GM19043 (cell line): Measurements from ENCODE around the gene SDHAF2.
"Not testable (repeated sequence)": the region's sequence is repeated elsewhere in the genome, so short reads cannot be mapped to it uniquely, and the experiment has no call there.

Experiments used
- ATAC-seq: cut with Tn5 transposase; IDR thresholded peaks from one replicate; pipeline ENCODE4 v1.9.1; 2021; ENCODE audit warnings: low read depth; ENCODE audit not compliant: unreplicated experiment

Gene SDHAF2

GRCh38 chr11:61474013-61474643, 44.2 kb downstream of the SDHAF2 start:
- ATAC-seq: no peak

DNA sequence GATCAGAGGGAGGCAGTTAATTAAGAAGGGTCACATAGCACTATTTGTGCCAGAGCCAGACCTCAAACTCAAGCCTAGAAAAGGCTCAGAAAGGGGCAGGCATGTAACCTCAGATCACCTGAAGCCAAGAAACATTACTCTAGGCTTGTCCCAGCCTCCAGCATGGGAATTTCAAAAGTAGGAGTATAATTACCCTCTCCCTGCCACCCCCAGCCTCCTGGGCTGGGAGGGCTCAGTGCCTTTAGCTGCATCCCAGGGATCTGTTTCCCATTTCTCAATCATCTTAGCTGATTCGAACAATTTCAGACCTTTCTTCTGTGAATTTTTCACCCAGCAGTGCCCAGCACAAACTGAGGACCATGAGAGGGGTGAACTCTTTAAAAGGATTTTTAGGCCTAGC, 45.5 kb downstream of the SDHAF2 start:
- no peak for ATAC-seq

DNA sequence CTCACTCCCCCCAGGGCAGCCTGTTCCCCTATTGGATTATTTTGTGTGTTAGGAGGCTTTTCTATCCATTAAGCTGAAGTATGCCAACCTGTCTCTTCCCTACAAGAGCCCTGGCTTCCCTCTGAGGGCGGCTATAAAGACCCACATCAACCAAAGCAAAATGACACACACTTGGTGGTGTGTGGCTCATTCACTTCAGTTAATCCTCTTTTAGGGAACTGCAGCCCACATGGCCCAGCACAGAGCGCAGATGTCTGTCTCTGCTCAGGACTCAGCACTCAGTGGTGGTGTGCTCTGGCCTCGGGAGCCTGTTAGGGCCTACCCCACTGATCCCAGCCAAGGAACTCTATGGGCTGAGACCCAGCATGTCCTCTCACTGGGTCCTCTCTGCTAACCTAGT, 46.4 kb downstream of the SDHAF2 start:
- ATAC-seq: no peak

- no peak for ATAC-seq
Measured at GRCh38 chr11:61477126-61477525, 47.2 kb downstream of the SDHAF2 start.

- ATAC-seq: no peak
Measured at GRCh38 chr11:61477727-61478148, 47.8 kb downstream of the SDHAF2 start.

DNA sequence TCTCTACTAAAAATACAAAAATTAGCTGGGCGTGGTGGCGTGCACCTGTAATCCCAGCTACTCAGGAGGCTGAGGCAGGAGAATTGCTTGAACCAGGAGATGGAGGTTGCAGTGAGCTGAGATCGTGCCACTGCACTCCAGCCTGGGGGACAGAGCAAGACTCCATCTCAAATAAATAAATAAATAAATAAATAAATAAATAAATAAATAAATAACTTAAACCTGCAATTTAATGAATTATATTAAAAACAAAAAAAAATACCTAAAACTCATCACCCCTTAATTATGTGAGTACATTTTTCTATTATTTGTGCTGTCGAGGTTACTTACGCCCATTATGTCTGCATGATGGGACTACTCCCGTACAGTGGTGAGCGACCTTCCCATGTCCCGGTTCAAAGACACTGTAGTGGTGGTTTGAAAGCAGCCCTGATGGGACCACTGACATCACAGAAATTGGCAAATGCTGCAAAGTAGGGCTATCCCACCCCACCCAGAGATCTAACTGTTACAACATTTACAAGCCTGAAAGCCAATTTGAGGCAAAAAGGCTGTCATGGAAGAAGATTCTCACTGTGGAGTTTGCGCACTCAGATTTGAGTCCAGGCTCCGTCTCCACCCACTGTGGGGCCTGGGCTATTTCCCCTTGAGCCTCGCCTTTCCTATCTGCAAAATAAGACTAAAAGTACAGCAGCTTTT, 49.6 kb downstream of the SDHAF2 start:
- ATAC-seq: not testable (repeated sequence)

DNA sequence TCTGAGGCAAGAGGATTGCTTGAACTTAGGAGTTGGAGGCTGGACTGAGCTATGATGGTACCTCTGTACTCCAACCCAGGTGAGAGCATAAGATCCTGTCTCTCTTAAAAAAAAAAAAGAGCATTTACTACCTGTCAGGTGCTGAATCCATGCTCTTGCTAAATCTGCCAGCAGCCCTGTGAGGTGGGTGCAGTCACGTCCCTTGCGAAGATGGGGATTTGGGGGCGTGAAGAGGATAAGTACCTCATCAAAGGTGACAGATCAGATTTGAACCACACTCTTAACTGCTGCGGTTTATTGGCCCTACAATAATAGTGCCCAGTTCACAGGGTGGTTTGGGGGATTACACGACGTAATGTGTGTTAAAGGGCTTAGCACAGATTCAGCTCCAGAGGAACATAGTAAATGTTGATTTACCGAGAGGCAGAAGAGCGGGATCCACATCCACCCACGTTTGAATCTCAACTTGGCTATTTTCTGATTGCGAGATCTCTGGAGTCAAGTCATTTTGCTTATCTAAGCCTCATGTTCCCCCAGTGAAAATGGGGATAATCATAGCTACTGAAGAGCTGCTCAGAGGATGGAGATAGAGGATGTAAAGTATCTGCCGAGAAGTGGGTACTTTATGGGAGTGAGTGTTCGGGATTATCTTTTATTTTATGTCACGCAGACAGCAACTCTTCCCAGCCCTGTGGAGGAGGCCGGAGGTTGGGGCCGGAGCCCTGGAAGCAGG, 50.5 kb downstream of the SDHAF2 start:
- no peak for ATAC-seq

DNA sequence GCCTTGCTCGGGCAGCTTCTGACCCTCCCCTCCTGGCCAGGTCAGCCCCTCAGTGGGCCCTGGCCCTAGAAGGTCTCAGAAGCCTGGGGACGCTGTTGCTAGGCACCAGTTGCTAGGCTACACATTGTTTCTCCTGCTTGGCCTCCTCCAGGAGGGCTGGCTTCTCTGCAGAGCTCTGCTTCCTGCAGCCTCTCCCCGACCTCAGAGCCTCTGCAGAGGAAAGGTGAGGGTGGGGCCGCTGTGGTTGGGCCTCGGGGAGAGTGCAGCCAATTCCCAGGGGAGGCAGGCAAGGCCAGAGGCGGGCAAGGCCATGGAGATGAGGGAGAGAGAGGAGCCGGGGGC, 51.0 kb downstream of the SDHAF2 start:
- ATAC-seq: no peak

GRCh38 chr11:61481806-61482205, 51.9 kb downstream of the SDHAF2 start:
- no peak for ATAC-seq

- ATAC-seq: no peak
Measured at GRCh38 chr11:61482513-61482912, 52.6 kb downstream of the SDHAF2 start.

DNA sequence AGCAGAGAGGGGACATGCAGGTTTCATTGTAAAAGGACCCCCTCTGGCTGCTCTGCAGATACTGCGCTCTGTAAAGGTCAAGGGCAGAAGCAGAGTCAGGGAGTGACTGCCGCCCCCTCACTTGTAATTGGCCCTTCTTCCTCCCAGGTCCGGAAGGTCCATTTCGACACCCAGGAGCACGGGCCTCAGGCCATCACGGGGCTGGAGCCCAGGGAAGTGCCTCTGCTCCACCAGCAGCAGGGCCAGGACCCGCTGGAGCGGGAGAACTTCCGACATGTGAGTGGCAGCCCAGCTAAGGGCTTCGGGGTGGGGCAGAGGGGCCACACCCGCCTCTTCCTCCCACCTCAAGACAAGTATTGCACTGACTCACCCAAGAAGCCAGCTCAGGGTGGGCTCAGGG, 54.6 kb downstream of the SDHAF2 start:
- ATAC-seq: no peak

DNA sequence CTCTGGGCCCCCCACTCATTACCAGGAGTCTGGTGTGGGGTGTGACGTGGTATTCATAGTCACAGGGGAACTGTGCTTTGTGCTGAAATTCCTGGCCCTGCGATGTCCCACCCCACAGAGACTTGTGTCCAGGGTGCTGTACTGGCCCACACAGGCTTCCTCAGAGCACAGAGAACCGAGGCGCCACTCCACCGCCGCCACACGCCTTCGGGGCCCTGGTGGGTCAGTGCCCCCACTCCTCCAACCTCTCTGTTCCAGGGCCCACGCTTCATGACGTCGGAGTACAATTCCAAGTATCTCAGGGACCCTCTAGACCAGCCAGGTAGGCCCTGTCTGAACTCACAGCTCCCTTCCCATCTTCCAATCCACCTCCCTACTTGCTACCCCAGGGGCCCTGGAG, 55.2 kb downstream of the SDHAF2 start:
- ATAC-seq: no peak

DNA sequence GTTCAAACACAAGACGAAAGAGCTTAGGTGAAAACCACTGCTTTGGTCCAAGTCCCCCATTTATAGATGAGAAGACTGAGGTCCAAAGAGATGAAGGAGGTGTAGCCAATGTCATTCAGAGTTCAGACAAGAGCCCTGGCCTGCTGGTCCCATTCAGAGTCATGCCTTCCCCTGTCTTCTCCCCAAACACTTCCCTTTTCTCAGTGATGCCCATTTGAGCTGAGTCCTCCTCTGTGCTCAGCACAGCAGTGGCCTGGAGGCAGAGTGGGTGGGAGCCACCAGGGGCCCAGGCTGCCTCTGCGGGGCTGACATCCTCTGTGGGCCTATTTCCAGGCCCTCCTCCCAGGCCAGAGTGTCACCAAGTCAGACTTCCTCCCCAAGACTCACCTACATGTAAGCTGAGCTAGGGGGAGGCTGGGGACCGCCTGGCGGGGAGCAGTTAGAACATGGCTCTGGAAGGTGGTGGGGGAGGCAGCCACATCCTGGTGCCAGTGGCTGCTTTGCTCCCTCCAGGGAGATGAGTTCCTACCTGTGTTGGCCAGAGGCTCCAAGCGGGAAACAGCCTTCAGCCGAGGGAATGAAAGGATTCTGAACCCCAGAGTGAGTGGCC, 56.2 kb downstream of the SDHAF2 start:
- no peak for ATAC-seq

DNA sequence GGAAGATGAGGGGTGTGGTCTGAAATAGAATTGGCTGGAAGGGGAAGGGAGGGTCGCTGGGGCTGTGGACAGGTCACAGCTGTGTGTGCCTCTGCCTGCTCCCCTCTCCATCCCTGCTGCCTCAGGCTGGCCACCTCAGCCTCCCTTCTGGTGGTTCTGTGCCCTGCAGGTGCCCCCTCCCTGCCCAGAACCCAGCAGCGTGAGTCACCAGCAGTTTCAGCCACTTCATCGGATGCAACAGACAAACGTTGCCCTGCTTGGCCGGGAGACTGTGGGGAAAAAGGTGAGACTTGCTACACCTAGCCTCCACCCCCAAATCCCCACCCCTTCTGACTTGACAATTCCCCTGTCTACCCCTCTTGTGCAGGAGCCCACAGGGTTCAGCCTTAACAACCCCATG, 56.9 kb downstream of the SDHAF2 start:
- ATAC-seq: no peak

DNA sequence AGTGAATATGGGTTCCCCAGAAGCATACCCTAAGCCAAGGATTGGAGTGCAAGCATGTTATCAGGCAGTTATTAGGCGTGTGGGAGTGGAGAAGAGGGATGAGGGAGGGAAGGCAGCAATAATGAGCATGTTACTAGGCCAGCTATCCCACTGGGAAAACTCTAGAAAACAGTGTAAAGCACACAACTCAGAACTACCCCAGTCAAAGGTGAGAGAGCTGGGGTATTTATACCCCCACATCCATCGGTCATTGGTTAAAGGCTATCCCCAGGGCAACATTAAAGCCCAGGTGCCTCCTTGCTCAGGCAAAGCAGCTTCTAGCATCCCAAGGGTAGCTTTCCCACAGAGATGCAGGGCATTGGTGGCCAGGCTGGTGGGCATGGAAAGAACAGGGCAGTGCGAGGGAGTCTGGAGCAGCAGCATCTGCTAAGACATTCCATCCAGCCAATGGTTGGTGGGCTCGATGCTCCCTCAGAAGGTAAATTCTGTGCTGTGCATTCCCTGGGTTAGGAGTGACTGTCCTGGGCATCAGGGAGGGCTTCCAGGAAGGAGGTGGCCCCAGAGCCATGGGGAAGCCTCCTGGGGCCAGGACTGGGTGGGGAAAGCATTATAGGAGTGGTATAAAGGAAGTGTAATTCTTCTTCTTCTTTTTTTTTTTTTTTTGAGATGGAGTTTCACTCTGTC, 57.6 kb downstream of the SDHAF2 start:
- no peak for ATAC-seq

DNA sequence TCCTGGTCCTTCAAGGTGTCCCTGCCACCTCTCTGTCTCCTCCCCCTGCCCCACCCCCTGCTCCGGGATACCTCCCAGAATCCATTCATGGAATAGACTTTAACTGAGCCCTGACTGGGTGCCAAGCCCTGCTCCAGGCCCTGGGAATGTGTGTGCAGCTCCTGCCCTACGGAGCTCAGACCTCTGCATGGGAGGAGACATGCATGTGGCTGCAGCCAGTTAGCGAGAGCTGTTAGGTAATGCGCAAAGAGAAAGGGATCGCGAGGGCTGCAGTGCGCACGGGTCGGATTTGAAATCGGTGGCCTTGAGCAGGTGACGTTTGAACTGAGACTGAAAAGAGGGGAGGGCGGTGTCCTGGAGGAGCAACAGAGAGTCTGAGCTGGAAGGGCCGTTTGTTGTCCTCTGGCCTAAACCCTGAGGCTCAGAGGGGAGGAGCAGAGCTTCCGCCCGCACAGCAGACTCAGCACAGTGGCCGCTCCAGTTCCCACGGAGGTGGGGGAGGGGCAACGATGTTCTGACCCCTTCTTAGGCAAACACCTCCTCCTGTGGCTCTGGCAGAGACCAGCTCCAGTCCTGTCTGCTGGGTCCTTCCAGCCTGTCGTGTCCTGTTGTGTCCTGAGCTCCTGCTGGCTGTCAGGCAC, 58.8 kb downstream of the SDHAF2 start:
- ATAC-seq: no peak

GRCh38 chr11:61489833-61490721, 60.2 kb downstream of the SDHAF2 start:
- no peak for ATAC-seq

DNA sequence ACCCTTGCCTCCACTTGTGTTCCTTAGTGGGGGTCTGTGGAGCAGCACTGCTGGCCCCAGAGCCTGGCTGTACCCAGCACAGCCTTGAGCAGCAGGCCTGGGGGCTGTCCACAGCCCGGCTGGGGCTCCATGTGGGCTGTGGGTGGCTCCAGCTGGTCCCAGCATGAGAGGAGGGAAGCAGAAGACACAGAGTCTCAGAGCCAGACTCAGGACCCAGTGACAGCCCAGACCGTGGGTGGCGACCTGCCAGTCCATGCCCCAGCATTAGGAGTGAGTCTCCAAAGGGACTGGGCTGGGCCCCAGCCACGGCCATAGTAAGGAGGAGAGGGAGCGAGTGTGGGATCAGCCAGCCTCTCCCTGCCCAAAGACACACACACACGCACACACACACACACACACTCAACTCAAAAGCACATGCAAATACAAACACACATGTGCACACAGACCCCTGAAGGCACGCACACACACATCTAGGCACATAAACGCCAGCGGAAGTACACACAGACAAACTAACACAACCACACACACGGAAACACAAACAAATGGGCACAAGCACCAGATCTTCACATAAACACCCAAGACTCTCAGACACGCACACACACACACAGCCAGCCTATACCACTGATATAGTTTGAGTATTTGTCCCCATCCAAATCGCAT, 61.9 kb downstream of the SDHAF2 start:
- no peak for ATAC-seq

GRCh38 chr11:61494381-61494961, 64.5 kb downstream of the SDHAF2 start:
- no peak for ATAC-seq
